GM12878 (cell line): ENCODE results near the gene AK5. TPM values are rescaled to one million over a fixed set of nuclear protein-coding genes. Genes with fewer than 3 reads are reported as not detected.

Experiments
- ASH2L ChIP-seq: fragments of 300-600, 200-600 bp; sonication (generic); IDR thresholded peaks from 2 replicates; pipeline ENCODE4 v1.6.1; 2017; ENCODE audit warnings: low read depth, mild to moderate bottlenecking, borderline replicate concordance
- BCL11A ChIP-seq: IDR thresholded peaks from 2 replicates; pipeline ENCODE4 v1.6.1; 2011; ENCODE audit warnings: low read depth, low read length
- EZH2 ChIP-seq: IDR thresholded peaks from 2 replicates; pipeline ENCODE4 v1.6.1; 2012; ENCODE audit warnings: low read depth, mild to moderate bottlenecking, control low read depth, inconsistent platforms, low read length, borderline replicate concordance; ENCODE audit not compliant: control insufficient read depth
- IKZF1 ChIP-seq: fragments of 450-650 bp; conservative IDR thresholded peaks from 2 replicates; pipeline ENCODE4 v1.6.1; 2017; ENCODE audit warnings: antibody characterized with exemption, mild to moderate bottlenecking
- RCOR1 ChIP-seq: conservative IDR thresholded peaks from 2 replicates; pipeline ENCODE4 v1.6.1; 2012; ENCODE audit warnings: low read depth, low read length, improper control_type of control experiment
- RUNX3 ChIP-seq: IDR thresholded peaks from 2 replicates; pipeline ENCODE4 v1.6.1; 2012; ENCODE audit warnings: low read length, inconsistent platforms
- SP1 ChIP-seq: IDR thresholded peaks from one replicate; pipeline ENCODE4 v1.6.1; 2011; ENCODE audit warnings: low read depth, low read length
- SUZ12 ChIP-seq: fragments of 200-600 bp; sonication (generic); IDR thresholded peaks from one replicate; pipeline ENCODE4 v1.6.1; 2018; ENCODE audit warnings: antibody characterized with exemption, mild to moderate bottlenecking; ENCODE audit not compliant: unreplicated experiment
- TCF7 ChIP-seq: IDR thresholded peaks from 2 replicates; pipeline ENCODE4 v1.6.1; 2014; ENCODE audit warnings: antibody characterized with exemption, borderline replicate concordance
- ZNF207 ChIP-seq: fragments of 450-650 bp; IDR thresholded peaks from 2 replicates; pipeline ENCODE4 v1.6.1; 2014; ENCODE audit warnings: antibody characterized with exemption, mild to moderate bottlenecking, borderline replicate concordance
- polyA plus RNA-seq, 11 experiments: library from polyadenylated mRNA; depleted of rRNA in 4 of 11; unstranded in 6 of 11; stranded (reverse) in 5 of 11; fragments of >200 nt; fragmentation: Nextera tagmentation in 4 of 11; fragmentation: Illumina TruSeq in 1 of 11; extraction: Ambion mirVana in 4 of 11; extraction: Trizol in 1 of 11; gene quantifications; 1 replicate in 1 of 11; 2 replicates in 10 of 11; pipeline versions ENCODE4 v1.2.1 to v1.2.3, GENCODE V29; 2011 to 2016; ENCODE audit warnings: inconsistent platforms in 2 of 11, missing spikeins in 2 of 11, low read depth in 1 of 11
- total RNA-seq, 4 experiments: library from RNA; depleted of rRNA in 3 of 4; stranded (reverse); fragments of >200 nt in 3 of 4; fragmentation: Illumina TruSeq in 1 of 4; extraction: Trizol in 1 of 4; gene quantifications; 2 replicates each; pipeline versions ENCODE4 v1.2.1 to v1.2.3, GENCODE V29; 2013 to 2021
- TF ChIP-seq, protein P1 (sequence below): fragments of 450-650 bp; conservative IDR thresholded peaks from 2 replicates; pipeline ENCODE4 v1.6.1; 2017; ENCODE audit warnings: mild to moderate bottlenecking, moderate library complexity
- TF ChIP-seq, protein P2 (sequence below): fragments of 450-650 bp; IDR thresholded peaks from 2 replicates; pipeline ENCODE4 v1.6.1; 2017; ENCODE audit warnings: borderline replicate concordance
- TF ChIP-seq, protein P3 (sequence below): IDR thresholded peaks from 2 replicates; pipeline ENCODE4 v1.6.1; 2011; ENCODE audit warnings: mild to moderate bottlenecking, low read depth, low read length, moderate library complexity; ENCODE audit not compliant: insufficient replicate concordance
- TF ChIP-seq, protein P4 (sequence below): fragments of 450-650 bp; IDR thresholded peaks from 2 replicates; pipeline ENCODE4 v1.6.1; 2017; ENCODE audit warnings: antibody characterized with exemption, mild to moderate bottlenecking, moderate library complexity
- TF ChIP-seq, protein P5 (sequence below): fragments of 450-650 bp; IDR thresholded peaks from 2 replicates; pipeline ENCODE4 v1.6.1; 2017; ENCODE audit warnings: mild to moderate bottlenecking

AK5 gene
- total and polyA plus RNA-seq, 10 of the 15 experiments (the other 5 are each of a cell fraction or from before 2014, with no cell fraction given): 0.08 to 0.33 TPM; not detected in 8

DNA sequence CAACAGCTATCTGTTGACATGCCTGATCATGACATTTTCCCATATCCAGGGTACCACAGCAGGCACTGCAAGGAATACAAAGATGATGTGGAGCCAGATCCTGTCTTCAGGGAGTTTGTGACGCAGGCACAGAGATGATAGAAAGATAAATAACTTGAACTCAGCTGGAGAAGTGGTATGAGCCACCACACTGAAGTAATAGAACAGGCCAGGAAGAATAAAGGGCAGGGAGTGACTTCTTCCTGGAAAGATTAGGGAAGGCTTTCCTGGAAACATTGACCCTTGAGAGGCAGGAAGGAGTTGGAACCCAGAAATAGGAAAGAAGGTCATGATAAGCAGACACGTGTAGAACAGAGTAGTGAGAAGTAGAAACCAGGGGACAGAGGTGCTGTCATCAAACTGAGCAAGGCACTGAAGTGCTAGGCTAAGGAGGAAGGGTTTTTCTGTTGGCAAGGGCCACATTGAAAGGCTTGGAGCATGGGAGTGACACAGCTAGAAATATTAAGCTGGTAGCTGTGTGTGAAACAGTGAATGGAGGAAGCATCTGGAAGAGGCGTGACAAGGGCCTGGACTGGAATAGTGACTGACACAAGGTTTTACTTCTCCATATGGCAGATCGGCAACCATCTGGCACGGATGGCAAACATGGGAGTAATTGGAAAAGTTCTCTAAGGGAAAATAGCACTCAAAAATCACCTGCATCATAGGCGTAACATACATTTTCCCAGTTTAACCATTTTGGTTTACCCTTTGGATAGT lies 68.4 kb downstream of the AK5 start (continued):
- TF ChIP-seq, protein P1, sequence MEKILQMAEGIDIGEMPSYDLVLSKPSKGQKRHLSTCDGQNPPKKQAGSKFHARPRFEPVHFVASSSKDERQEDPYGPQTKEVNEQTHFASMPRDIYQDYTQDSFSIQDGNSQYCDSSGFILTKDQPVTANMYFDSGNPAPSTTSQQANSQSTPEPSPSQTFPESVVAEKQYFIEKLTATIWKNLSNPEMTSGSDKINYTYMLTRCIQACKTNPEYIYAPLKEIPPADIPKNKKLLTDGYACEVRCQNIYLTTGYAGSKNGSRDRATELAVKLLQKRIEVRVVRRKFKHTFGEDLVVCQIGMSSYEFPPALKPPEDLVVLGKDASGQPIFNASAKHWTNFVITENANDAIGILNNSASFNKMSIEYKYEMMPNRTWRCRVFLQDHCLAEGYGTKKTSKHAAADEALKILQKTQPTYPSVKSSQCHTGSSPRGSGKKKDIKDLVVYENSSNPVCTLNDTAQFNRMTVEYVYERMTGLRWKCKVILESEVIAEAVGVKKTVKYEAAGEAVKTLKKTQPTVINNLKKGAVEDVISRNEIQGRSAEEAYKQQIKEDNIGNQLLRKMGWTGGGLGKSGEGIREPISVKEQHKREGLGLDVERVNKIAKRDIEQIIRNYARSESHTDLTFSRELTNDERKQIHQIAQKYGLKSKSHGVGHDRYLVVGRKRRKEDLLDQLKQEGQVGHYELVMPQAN: no peak
- TF ChIP-seq ASH2L (no peak), RCOR1 (no peak), BCL11A (no peak), SUZ12 (no peak), SP1 (no peak), EZH2 (no peak), RUNX3 (no peak), IKZF1 (no peak), TCF7 (no peak), ZNF207 (no peak)
- TF ChIP-seq, protein P2, sequence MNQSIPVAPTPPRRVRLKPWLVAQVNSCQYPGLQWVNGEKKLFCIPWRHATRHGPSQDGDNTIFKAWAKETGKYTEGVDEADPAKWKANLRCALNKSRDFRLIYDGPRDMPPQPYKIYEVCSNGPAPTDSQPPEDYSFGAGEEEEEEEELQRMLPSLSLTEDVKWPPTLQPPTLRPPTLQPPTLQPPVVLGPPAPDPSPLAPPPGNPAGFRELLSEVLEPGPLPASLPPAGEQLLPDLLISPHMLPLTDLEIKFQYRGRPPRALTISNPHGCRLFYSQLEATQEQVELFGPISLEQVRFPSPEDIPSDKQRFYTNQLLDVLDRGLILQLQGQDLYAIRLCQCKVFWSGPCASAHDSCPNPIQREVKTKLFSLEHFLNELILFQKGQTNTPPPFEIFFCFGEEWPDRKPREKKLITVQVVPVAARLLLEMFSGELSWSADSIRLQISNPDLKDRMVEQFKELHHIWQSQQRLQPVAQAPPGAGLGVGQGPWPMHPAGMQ: no peak
- TF ChIP-seq, protein P3, sequence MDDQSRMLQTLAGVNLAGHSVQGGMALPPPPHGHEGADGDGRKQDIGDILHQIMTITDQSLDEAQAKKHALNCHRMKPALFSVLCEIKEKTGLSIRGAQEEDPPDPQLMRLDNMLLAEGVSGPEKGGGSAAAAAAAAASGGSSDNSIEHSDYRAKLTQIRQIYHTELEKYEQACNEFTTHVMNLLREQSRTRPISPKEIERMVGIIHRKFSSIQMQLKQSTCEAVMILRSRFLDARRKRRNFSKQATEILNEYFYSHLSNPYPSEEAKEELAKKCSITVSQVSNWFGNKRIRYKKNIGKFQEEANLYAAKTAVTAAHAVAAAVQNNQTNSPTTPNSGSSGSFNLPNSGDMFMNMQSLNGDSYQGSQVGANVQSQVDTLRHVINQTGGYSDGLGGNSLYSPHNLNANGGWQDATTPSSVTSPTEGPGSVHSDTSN: no peak
- TF ChIP-seq, protein P4, sequence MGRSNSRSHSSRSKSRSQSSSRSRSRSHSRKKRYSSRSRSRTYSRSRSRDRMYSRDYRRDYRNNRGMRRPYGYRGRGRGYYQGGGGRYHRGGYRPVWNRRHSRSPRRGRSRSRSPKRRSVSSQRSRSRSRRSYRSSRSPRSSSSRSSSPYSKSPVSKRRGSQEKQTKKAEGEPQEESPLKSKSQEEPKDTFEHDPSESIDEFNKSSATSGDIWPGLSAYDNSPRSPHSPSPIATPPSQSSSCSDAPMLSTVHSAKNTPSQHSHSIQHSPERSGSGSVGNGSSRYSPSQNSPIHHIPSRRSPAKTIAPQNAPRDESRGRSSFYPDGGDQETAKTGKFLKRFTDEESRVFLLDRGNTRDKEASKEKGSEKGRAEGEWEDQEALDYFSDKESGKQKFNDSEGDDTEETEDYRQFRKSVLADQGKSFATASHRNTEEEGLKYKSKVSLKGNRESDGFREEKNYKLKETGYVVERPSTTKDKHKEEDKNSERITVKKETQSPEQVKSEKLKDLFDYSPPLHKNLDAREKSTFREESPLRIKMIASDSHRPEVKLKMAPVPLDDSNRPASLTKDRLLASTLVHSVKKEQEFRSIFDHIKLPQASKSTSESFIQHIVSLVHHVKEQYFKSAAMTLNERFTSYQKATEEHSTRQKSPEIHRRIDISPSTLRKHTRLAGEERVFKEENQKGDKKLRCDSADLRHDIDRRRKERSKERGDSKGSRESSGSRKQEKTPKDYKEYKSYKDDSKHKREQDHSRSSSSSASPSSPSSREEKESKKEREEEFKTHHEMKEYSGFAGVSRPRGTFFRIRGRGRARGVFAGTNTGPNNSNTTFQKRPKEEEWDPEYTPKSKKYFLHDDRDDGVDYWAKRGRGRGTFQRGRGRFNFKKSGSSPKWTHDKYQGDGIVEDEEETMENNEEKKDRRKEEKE: no peak
- TF ChIP-seq, protein P5, sequence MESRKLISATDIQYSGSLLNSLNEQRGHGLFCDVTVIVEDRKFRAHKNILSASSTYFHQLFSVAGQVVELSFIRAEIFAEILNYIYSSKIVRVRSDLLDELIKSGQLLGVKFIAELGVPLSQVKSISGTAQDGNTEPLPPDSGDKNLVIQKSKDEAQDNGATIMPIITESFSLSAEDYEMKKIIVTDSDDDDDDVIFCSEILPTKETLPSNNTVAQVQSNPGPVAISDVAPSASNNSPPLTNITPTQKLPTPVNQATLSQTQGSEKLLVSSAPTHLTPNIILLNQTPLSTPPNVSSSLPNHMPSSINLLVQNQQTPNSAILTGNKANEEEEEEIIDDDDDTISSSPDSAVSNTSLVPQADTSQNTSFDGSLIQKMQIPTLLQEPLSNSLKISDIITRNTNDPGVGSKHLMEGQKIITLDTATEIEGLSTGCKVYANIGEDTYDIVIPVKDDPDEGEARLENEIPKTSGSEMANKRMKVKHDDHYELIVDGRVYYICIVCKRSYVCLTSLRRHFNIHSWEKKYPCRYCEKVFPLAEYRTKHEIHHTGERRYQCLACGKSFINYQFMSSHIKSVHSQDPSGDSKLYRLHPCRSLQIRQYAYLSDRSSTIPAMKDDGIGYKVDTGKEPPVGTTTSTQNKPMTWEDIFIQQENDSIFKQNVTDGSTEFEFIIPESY: no peak
